Colon (tissue), 2 donors: Measurements from ENCODE around the gene PSG3.
"Not testable (repeated sequence)": the region's sequence is repeated elsewhere in the genome, so short reads cannot be mapped to it uniquely, and the experiment has no call there.

Source experiments
- FAIRE-seq: peaks from 2 replicates; lab custom pipeline; 2012; peaks lifted over from hg19 to GRCh38; lab: Jason Lieb, UNC
- donor health status: control.
- donor health status: control.

PSG3 gene

DNA sequence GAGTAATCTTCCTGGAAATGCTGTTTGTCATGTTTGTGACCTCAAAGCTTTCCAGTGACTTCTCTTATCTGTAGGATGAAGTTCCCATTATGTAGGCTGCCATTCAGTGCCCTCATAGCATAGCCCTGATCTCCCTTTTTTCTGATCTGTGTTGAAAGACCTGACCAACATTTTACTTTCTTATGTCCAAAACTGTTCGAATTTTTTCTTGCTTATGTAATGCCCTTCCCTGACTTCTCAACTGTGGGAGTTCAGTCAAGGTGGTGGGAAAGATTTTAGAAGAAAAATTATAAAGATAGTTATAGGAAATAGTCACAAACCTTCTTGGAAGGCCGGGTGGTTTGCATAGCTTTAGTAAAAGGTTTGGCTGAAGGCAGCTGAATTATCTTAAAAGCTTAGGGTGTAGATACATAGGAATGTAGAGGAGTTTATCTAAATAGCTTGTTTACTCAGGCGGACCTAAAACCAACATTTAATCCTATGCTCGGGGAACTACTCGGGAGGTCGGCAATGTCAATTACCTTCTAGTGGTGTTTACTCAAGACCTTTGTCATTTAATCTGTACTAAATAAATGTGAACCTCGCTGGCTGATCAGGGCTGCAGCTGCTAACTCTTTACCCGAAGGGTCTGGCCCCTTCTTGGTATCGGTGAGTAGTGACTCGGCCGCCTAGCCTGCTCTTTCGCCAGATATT is 44.3 kb downstream of the PSG3 start:
- no peak for FAIRE-seq

DNA sequence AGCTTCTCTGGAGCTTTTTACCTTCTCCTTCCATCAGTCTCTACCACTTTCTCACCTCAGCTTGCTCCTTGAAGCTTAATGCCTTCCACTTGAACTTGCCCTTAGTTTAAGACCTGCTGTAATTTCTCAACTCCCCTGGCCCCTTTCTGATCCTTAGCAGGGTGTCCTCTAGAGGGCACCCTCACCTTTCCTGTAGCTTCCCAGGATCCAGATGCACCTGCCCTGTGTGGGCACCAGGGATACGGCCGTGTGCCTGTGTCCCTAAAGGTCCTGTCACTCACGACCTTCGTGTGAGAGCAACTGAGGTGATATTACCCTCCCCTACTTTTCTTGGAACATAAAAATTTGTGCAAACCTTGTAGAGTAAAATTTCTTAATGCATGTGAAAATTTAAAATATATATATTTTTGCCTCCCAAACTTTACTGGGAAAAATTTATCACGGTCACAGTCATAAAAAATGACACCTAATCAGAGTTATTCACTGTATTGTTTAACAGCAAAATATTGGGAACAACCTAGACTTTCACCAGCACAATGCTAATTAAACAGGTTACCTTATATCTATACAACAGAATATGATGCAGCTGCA is 46.4 kb downstream of the PSG3 start:
- no peak for FAIRE-seq

DNA sequence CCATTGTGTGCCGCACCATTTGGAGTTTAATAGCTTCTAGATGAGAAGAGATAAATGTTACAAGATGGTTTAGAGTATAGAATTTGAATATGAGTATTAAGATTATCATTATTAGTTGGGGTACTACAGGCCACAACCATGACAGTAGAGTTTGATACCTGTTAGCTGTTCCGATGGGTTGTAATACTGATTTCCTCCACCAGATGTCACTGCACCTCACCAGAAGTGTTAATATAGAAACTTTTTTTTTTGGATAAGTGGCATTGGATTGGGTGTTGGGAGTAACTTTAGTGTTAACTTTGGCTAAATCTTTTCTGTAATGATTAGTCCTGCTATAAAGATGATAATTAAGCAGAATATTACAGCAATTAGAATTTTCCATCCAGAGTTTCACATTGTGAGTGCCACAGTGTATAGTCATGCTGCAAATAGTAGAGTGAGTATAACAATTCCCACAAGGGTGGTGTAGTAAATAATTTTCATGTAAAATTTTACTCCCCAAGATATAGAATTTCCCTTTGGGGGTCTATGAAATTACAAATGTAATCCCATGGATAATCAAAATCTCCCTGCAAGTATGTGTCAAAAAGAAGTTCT is 56.3 kb downstream of the PSG3 start:
- no peak for FAIRE-seq

DNA sequence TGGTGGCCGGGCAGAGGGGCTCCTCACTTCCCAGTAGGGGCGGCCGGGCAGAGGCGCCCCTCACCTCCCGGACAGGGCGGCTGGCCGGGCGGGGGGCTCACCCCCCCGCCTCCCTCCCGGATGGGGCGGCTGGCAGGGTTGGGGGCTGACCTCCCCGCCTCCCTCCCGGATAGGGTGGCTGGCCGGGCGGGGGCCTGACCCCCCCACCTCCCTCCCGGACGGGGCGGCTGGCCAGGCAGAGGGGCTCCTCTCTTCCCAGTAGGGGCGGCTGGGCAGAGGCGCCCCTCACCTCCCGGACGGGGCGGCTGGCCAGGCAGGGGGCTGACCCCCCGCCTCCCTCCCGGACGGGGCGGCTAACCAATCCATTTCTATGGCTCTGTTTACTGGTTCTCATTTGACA is 64.0 kb downstream of the PSG3 start:
- not testable (repeated sequence) for FAIRE-seq

DNA sequence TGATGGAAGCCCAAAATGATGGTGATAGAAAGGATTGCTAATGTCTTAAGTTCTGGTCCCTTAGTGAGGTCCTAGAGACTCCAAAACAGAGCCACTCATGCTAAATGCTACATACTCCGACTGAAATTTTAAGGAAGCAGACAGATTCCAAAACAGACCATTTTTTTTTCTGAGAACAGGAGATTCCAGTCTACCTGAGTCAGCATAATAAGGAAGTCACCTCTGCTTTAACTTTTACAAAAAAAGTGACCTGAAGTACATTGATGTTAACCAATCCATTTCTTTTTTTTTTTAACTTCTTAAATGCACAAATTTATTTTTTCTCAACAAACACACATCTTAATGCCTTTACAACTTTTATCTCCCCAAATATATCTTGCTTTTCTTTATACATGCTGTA is 65.7 kb downstream of the PSG3 start:
- FAIRE-seq: not testable (repeated sequence)
